ENCODE measurements around the gene RPAP3.
A peak's percentile ranks its signal among the peaks of the same experiment; 100 is the strongest.
"Not testable (repeated sequence)": the region's sequence is repeated elsewhere in the genome, so short reads cannot be mapped to it uniquely, and the experiment has no call there.

RPAP3 gene

GRCh38 chr12:47687636-47688035 is 18.2 kb downstream of the RPAP3 start:
- no peak for DNase-seq (ENCODE audit: low read depth in 2 of 3, low spot score in 1 of 3)

- DNase-seq (ENCODE audit: low read depth in 2 of 3, low spot score in 1 of 3), result no peak
Measured at GRCh38 chr12:47686645-47687240, 19.1 kb downstream of the RPAP3 start.

- no peak for DNase-seq (ENCODE audit: low read depth in 2 of 3, low spot score in 1 of 3)
Measured at GRCh38 chr12:47679785-47680184, 26.0 kb downstream of the RPAP3 start.

- no peak for DNase-seq (ENCODE audit: low read depth in 2 of 3, low spot score in 1 of 3)
Measured at GRCh38 chr12:47672068-47672467, 33.8 kb downstream of the RPAP3 start.

- not testable (repeated sequence) for DNase-seq (ENCODE audit: low read depth in 2 of 3, low spot score in 1 of 3)
Measured at GRCh38 chr12:47667935-47668334, 37.9 kb downstream of the RPAP3 start.

- no peak for DNase-seq (ENCODE audit: low read depth in 2 of 3, low spot score in 1 of 3)
Measured at GRCh38 chr12:47652521-47653234, 53.2 kb downstream of the RPAP3 start.

GRCh38 chr12:47651368-47652254 is 54.2 kb downstream of the RPAP3 start:
- peak; percentile 12 to 37 (median 16) for DNase-seq (ENCODE audit: low read depth in 2 of 3, low spot score in 1 of 3)

DNA sequence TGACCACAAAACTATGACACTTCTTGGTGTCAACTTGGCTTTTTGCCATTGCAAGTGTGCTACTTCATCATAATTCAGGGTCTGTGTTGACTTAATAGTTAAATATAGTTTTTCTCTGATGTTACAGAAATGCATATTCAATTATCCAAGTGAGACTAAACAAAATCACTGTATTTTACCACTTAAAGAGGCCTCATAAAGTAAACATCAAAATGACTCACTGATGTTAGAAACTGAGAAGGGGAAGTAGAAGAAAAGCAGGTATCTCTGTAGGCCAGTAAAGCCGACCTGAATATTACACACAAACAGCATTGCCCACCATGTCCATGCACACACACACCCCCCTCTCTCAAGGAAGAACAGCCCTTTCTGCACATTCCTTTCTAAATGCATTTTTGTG is 55.4 kb downstream of the RPAP3 start:
- DNase-seq (ENCODE audit: low read depth in 2 of 3, low spot score in 1 of 3), result no peak

GRCh38 chr12:47649381-47649780 is 56.4 kb downstream of the RPAP3 start:
- no peak for DNase-seq (ENCODE audit: low read depth in 2 of 3, low spot score in 1 of 3)

- no peak for DNase-seq (ENCODE audit: low read depth in 2 of 3, low spot score in 1 of 3)
Measured at GRCh38 chr12:47648056-47648579, 57.7 kb downstream of the RPAP3 start.

DNA sequence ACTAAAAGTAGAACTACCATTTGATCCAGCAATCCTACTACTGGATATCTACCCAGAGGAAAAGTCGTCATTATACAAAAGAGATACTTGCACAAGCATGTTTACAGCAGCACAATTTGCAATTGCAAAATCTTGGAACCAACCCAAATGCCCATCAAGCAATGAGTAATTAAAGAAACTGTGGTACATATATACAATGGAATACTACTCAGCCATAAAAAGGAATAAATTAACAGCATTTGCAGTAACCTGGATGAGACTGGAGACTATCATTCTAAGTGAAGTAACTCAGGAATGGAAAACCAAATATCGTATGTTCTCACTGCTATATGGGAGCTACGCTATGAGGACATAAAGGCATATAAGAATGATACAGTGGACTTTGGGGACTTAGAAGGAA is 63.5 kb downstream of the RPAP3 start:
- not testable (repeated sequence) for DNase-seq (ENCODE audit: low read depth in 2 of 3, low spot score in 1 of 3)

GRCh38 chr12:47636908-47637780 is 68.7 kb downstream of the RPAP3 start:
- DNase-seq (ENCODE audit: low read depth in 2 of 3, low spot score in 1 of 3), result peak; percentile 32 to 47 (median 39)

- DNase-seq (ENCODE audit: low read depth in 2 of 3, low spot score in 1 of 3), result not testable (repeated sequence)
Measured at GRCh38 chr12:47635770-47636169, 70.1 kb downstream of the RPAP3 start.

DNA sequence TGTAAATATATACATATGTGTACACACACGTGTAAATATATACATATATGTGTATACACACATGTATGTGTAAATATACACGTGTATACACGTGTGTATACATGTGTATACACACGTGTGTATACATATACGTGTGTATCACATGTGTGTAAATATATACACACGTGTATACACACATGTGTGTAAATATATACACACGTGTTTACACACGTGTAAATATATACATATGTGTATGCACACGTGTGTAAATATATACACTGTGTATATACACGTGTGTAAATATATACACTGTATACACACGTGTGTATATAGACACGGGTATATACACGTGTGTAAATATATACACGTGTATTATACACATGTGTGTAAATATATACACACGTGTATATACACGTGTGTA is 71.7 kb downstream of the RPAP3 start:
- DNase-seq (ENCODE audit: low read depth in 2 of 3, low spot score in 1 of 3), result no peak

- no peak for DNase-seq (ENCODE audit: low read depth in 2 of 3, low spot score in 1 of 3)
Measured at GRCh38 chr12:47621960-47622359, 83.9 kb downstream of the RPAP3 start.

GRCh38 chr12:47617476-47617875 is 88.4 kb downstream of the RPAP3 start:
- no peak for DNase-seq (ENCODE audit: low read depth in 2 of 3, low spot score in 1 of 3)

GRCh38 chr12:47616440-47616839 is 89.4 kb downstream of the RPAP3 start:
- DNase-seq (ENCODE audit: low read depth in 2 of 3, low spot score in 1 of 3), result no peak

- DNase-seq (ENCODE audit: low read depth in 2 of 3, low spot score in 1 of 3), result no peak
Measured at GRCh38 chr12:47615711-47616110, 90.1 kb downstream of the RPAP3 start.

DNA sequence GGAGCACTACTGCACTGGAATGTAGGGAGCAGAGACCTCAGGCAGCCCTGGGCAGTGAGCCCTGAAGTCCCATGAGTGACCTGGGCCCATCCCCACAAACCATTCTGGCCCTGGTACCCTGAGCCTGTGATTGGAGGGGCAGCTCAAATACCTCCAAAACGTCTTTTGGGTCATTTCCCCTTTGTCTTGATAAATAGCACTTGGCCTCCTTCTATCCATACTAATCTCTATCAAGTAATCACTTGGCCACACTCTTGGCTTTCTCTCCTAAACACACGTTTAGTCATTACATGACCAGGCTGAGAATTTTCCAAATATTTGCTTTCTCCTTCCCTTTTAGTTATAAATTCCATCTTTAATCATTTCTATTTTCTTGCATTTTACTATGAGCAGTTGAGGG is 91.3 kb downstream of the RPAP3 start:
- no peak for DNase-seq (ENCODE audit: low read depth in 2 of 3, low spot score in 1 of 3)

GRCh38 chr12:47612953-47613352 is 92.9 kb downstream of the RPAP3 start:
- no peak for DNase-seq (ENCODE audit: low read depth in 2 of 3, low spot score in 1 of 3)

DNA sequence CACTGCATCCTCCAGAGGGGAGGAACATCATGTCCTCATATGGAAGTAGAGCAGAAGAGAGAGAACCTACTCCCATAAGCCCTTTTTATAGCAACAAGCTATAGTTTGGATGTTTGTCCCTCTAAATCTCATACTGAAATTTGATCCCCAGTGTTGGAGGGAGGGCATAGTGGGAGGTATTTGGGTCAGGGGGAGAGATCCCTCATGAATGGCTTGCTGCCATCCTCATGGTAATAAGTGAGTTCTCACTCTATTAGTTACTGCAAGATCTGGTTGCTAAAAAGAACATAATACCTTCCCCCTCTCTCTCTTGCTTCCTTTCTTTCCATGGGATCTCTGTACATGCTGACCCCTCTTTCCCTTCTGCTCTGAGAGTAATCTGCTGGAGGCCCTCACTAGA is 93.9 kb downstream of the RPAP3 start:
- no peak for DNase-seq (ENCODE audit: low read depth in 2 of 3, low spot score in 1 of 3)

Measured in stimulated activated CD4-positive, alpha-beta T cell treated with anti-CD3 and anti-CD28 coated beads, Interleukin-12 subunit alpha, Interleukin-12 subunit beta, amount 100 ng/mL, for 48 hours (primary cell).